Nephron (organoid): ENCODE measurements around the gene RIPOR1.

Experiments used
- H3K27ac Mint-ChIP-seq, 3 experiments: 2 replicates each; pipeline ENCODE4 v1.8.0; 2020; ENCODE audit warnings: mixed read lengths in 3 of 3, mild to moderate bottlenecking in 2 of 3, moderate library complexity in 1 of 3
- H3K27me3 Mint-ChIP-seq: 2 replicates; pipeline ENCODE4 v1.8.0; 2021; ENCODE audit warnings: low read depth, mild to moderate bottlenecking, moderate library complexity, mixed read lengths
- H3K36me3 Mint-ChIP-seq: 2 replicates; pipeline ENCODE4 v1.8.0; 2020; ENCODE audit warnings: low read depth, mixed read lengths
- H3K4me1 Mint-ChIP-seq: 2 replicates; pipeline ENCODE4 v1.8.0; 2020; ENCODE audit warnings: mixed read lengths
- H3K4me3 Mint-ChIP-seq, 3 experiments: 2 replicates each; pipeline ENCODE4 v1.8.0; 2020; ENCODE audit warnings: mild to moderate bottlenecking in 3 of 3, mixed read lengths in 3 of 3, moderate library complexity in 2 of 3
- H3K9me3 Mint-ChIP-seq: 2 replicates; pipeline ENCODE4 v1.8.0; 2020; ENCODE audit warnings: mixed read lengths
- TF ChIP-seq, protein P1 (sequence below), 3 experiments: fragments of 200-600 bp; sonication (generic); IDR thresholded peaks; one replicate each; pipeline ENCODE4 v1.5.0; 2021; ENCODE audit warnings: antibody characterized with exemption in 3 of 3; ENCODE audit not compliant: unreplicated experiment in 3 of 3

The RIPOR1 gene

DNA sequence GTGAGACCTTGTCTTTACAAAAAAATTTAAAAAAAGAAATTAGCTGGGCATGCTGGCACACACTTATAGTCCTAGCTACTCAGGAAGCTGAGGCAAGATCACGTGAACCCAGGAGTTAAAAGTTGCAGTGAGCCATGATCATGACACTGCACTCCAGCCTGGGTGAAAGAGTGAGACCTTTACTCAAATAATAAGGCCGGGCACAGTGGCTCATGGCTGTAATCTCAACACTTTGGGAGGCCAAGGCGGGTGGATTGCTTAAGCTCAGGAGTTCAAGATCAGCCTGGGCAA lies 11.5 kb upstream of the RIPOR1 start:
- Mint-ChIP-seq H3K36me3 (no peaks in the 10 kb centered on the region), H3K27me3 (no peaks in the 10 kb centered on the region), H3K4me3 (no peak overlapping the region), H3K9me3 (no peaks in the 10 kb centered on the region), H3K27ac (peak overlapping the region; percentile 74 to 96 (median 84)), H3K4me1 (peaks cover 12% of the 10 kb centered on the region)
- TF ChIP-seq, protein P1, sequence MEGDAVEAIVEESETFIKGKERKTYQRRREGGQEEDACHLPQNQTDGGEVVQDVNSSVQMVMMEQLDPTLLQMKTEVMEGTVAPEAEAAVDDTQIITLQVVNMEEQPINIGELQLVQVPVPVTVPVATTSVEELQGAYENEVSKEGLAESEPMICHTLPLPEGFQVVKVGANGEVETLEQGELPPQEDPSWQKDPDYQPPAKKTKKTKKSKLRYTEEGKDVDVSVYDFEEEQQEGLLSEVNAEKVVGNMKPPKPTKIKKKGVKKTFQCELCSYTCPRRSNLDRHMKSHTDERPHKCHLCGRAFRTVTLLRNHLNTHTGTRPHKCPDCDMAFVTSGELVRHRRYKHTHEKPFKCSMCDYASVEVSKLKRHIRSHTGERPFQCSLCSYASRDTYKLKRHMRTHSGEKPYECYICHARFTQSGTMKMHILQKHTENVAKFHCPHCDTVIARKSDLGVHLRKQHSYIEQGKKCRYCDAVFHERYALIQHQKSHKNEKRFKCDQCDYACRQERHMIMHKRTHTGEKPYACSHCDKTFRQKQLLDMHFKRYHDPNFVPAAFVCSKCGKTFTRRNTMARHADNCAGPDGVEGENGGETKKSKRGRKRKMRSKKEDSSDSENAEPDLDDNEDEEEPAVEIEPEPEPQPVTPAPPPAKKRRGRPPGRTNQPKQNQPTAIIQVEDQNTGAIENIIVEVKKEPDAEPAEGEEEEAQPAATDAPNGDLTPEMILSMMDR (IDR thresholded peaks at IDR 0.05; ENCODE audit: unreplicated experiment in 3 of 3), result no peak

DNA sequence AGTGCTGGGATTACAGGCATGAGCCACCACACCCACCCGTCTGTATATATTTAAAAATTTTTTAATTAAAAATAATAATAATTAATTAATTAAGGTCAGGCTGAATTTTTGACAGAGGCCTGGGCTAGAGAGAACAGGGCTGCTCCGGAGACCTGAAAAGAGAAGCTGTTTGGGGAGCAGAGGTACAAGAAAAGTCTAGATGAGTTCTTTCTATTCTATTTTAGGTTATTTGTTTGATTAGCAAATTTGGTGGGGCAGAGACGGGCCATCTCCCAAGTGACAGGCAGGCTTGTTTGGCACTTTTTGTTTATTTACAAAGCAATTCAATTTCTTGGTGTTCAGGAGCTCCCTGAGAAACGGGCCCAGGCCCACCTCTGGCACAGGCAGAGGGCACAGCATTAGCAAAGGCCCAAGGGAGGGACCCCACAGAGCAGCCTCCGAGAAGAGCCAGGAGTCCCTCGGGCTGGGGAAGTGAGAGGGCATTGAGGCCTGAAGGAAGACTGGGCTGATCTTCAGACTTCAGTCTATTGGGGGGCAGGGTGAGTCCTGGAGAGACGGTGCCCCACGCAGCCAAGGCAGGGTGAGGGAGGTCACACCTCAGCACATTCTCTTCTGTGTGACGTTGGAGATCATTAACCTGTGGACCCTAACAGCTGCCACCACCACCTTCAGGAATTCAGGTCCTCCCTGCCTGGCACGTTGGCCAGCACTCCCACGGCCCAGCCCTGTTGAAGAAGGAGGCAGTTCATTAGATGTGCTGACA lies 10.8 kb upstream of the RIPOR1 start:
- Mint-ChIP-seq H3K4me3 (peak overlapping the region; percentile 27 to 75 (median 75)), H3K4me1 (peaks cover 12% of the 10 kb centered on the region), H3K9me3 (no peaks in the 10 kb centered on the region), H3K36me3 (no peaks in the 10 kb centered on the region), H3K27me3 (no peaks in the 10 kb centered on the region), H3K27ac (peak overlapping the region; percentile 82 to 95 (median 95))
- TF ChIP-seq, protein P1 (IDR thresholded peaks at IDR 0.05; ENCODE audit: unreplicated experiment in 3 of 3), result no peak

DNA sequence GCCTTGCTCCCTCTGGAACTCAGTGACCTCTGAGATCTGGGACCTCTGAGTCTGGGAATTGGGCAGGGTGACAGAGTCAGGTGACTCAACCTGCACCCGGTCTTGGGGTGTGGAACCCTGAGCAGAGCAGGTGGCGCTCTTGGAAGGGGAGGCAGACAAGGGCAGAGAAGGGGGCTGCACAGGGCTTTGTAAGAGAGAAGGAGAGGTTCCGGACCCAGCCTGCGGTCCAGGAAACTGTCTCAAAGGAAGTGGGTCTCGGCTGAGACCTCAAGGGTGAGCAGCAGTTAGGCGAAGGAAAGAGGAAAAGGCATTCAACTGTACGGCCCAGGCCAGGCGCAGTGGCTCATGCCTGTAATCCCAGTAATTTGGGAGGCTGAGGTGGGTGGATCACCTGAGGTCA lies 10.0 kb upstream of the RIPOR1 start:
- TF ChIP-seq, protein P1 (IDR thresholded peaks at IDR 0.05; ENCODE audit: unreplicated experiment in 3 of 3), result no peak
- H3K4me1 Mint-ChIP-seq, result peaks cover 12% of the 10 kb centered on the region
- peak overlapping the region; percentile 64 to 75 (median 75) for H3K4me3 Mint-ChIP-seq
- no peaks in the 10 kb centered on the region for H3K9me3 Mint-ChIP-seq
- H3K36me3 Mint-ChIP-seq, result no peaks in the 10 kb centered on the region
- peak overlapping the region; percentile 82 to 95 (median 95) for H3K27ac Mint-ChIP-seq
- H3K27me3 Mint-ChIP-seq, result no peaks in the 10 kb centered on the region

DNA sequence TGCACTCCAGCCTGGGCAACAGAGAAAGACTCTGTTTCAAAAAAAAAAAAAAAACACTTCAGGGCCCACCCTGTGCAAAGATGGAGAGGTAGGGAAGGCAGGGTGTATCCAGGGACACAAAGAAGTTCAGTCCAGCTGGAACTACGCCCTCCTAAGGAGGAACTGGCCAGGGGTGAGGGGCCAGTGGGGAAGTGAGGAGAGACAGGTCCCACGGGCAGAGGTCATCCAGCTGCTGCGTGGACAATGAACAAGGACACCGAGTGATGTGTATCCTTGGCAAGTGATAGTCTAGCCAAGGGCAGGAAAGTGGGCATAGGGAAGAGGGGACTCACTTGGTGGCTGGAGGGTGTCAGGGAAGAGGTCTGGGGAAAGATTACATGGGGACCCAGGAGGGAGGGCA lies 9.4 kb upstream of the RIPOR1 start:
- TF ChIP-seq, protein P1 (IDR thresholded peaks at IDR 0.05; ENCODE audit: unreplicated experiment in 3 of 3), result no peak
- H3K9me3 Mint-ChIP-seq, result no peaks in the 10 kb centered on the region
- H3K27me3 Mint-ChIP-seq, result no peaks in the 10 kb centered on the region
- H3K27ac Mint-ChIP-seq, result peak overlapping the region; percentile 14 to 95 (median 56)
- H3K36me3 Mint-ChIP-seq, result no peaks in the 10 kb centered on the region
- peaks cover 12% of the 10 kb centered on the region for H3K4me1 Mint-ChIP-seq
- peak overlapping the region; percentile 43 to 75 (median 75) for H3K4me3 Mint-ChIP-seq

DNA sequence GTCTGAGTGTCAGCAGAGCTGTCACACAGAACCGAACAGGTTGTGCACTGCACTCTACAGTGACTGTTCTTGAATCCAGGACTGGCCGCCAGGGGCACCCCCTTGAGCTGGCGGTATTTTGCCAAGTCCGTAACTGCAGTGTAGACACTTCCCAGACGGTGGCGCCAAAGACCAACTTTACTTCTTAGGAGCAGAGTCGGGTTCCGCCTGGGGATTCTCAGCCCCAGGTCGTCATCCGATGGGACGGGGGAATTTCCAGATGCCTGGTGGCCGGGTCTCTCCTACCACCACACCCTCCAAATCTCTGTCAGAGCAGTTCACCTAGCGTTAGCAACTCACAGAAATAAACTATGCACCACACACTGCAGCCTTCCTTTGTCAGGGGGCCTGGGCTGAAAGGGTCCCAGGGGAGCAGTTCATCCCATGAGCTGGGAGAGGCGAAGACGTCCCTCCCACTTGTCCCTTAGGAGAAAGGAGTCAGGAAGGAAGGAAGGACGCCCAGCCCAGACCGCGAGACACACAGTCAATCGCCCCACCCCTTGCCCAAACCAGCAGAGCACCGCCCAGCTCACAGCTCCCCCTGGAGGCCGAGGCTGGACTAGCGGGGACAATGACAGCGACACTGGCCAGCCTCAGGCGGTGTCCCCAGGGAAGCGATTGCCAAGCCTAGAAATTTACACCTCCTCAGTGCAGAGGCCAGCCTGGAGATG lies 7.4 kb upstream of the RIPOR1 start:
- H3K4me3 Mint-ChIP-seq, result peak overlapping the region; percentile 86 to 92 (median 87)
- peaks cover 10% of the 10 kb centered on the region for H3K4me1 Mint-ChIP-seq
- TF ChIP-seq, protein P1 (IDR thresholded peaks at IDR 0.05; ENCODE audit: unreplicated experiment in 3 of 3), result peak; percentile 62 to 83 (median 72)
- H3K36me3 Mint-ChIP-seq, result no peaks in the 10 kb centered on the region
- H3K9me3 Mint-ChIP-seq, result no peaks in the 10 kb centered on the region
- H3K27me3 Mint-ChIP-seq, result peaks cover 13% of the 10 kb centered on the region
- peak overlapping the region; percentile 84 to 99 (median 97) for H3K27ac Mint-ChIP-seq
